HG03095 (cell line): ENCODE measurements around the gene HHIPL1.

Experiments used
- ATAC-seq: cut with Tn5 transposase; IDR thresholded peaks from one replicate; pipeline ENCODE4 v1.9.1; 2021; ENCODE audit warnings: moderate library complexity; ENCODE audit not compliant: unreplicated experiment

HHIPL1 gene

DNA sequence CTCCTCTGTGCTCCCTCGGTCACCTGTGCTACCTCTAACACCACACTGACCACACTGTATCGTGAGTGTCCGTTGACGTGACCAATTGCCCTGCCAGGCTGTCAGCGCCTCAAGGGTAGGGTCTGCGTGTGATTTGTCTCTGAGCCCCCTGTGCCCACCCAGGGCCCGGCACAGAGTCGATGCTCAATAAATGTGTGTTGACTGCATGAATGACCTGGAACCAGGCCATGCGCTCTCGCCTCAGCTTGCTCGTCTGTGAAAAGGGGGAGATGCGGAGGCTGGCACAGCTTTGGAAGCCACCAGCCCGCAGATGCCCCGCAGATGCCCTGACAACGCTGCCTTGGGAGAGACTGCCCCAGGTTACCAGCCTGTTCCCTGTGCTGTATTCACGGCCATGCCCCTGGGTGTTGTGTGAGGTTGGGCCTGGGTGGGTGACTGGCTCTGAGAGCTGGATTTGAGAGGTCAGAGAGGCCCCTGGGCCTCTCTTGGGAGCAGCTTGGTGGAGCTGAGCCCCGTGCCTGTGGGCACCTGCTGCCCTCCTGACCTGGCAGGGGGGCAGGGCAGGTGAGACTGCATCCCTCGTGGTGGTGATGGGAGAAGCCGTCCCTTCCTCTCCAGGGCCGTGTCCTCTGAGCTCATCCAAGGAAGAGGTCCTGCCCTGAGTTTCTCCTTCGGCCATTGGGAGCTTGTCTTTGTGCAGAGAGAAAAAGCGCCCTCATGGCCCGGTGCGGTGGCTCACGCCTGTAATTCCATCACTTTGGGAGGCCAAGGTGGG lies 82.4 kb downstream of the HHIPL1 start:
- no peak for ATAC-seq

- ATAC-seq, result no peak
These were observed 83.4 kb downstream of the HHIPL1 start for GRCh38 chr14:99728231-99728920.

DNA sequence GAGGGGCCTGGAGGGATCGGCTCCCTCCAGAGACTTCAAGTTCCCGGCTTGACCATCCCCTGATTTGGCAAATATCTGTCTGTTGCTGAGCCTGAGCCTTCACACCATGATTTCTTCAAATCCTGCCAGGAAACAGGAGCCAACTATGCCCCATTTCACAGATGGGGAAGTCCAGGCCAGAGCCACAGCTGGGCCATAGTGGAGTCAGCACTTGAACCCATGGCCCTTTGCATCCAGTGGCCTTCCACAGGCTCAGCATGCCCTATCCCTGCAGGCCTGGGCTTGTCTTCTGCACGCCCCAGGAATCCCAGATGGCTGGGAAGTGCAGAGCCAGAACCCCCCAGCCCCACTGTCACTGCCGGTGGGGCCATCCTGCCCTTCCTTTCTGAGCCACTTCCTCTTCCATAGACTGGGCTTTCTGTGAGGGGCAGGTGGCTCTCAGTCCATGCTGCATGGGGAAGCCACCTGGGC lies 84.1 kb downstream of the HHIPL1 start:
- no peak for ATAC-seq
